OCI-LY3 (cell line): ENCODE measurements around the gene BUD31.
A peak's percentile ranks its signal among the peaks of the same experiment; 100 is the strongest.

Experiments used
- H2AFZ ChIP-seq: fragments of 200-600, 300-600 bp; shearing (Covaris generic); 2 replicates; pipeline ENCODE4 v1.6.0; 2014; ENCODE audit warnings: antibody characterized with exemption, low read depth, low read length
- H3K27ac ChIP-seq: fragments of 200-600, 300-600 bp; sonication (generic); 2 replicates; pipeline ENCODE4 v1.5.1; 2014; ENCODE audit warnings: mild to moderate bottlenecking, low read length, moderate library complexity, mixed read lengths
- H3K27me3 ChIP-seq: fragments of 200-600, 300-600 bp; sonication (generic); 2 replicates; pipeline ENCODE4 v1.6.1; 2014; ENCODE audit warnings: low read depth, low read length, mixed read lengths
- H3K36me3 ChIP-seq: fragments of 200-600, 300-600 bp; sonication (generic); replicated peaks from 2 replicates; pipeline ENCODE3; 2014; ENCODE audit warnings: low read depth, low read length, mixed read lengths
- H3K4me1 ChIP-seq: fragments of 300-600, 200-600 bp; sonication (generic); 2 replicates; pipeline ENCODE4 v1.6.1; 2014; ENCODE audit warnings: low read length, mixed read lengths
- H3K4me2 ChIP-seq: fragments of 200-600, 300-600 bp; sonication (generic); 2 replicates; pipeline ENCODE4 v1.6.1; 2014; ENCODE audit warnings: low read length, mixed read lengths
- H3K4me3 ChIP-seq: fragments of 300-600, 200-600 bp; sonication (generic); 2 replicates; pipeline ENCODE4 v1.5.1; 2014; ENCODE audit warnings: antibody characterized with exemption, mild to moderate bottlenecking, low read length, moderate library complexity
- H3K79me2 ChIP-seq: fragments of 300-600, 200-600 bp; shearing (Covaris generic); 2 replicates; pipeline ENCODE4 v1.6.1; 2014; ENCODE audit warnings: mild to moderate bottlenecking, low read length, mixed read lengths
- H3K9ac ChIP-seq: fragments of 300-600, 200-600 bp; shearing (Covaris generic); 2 replicates; pipeline ENCODE4 v1.6.0; 2014; ENCODE audit warnings: mild to moderate bottlenecking, low read length, moderate library complexity
- H3K9me3 ChIP-seq: fragments of 200-600, 300-600 bp; shearing (Covaris generic); 2 replicates; pipeline ENCODE4 v1.6.1; 2014; ENCODE audit warnings: low read length, mixed read lengths; ENCODE audit not compliant: insufficient read depth
- H4K20me1 ChIP-seq: fragments of 200-600, 300-600 bp; sonication (generic); 2 replicates; pipeline ENCODE4 v1.6.1; 2016; ENCODE audit warnings: low read length, mixed read lengths; ENCODE audit not compliant: insufficient read depth
- EZH2phosphoT487 ChIP-seq: fragments of 200-600 bp; shearing (Covaris generic); IDR thresholded peaks from 2 replicates; pipeline ENCODE4 v1.6.1; 2018; ENCODE audit warnings: antibody characterized with exemption, mixed run types, low read depth
- TF ChIP-seq, protein P1 (sequence below): fragments of 200-600, 300-600 bp; sonication (generic); IDR thresholded peaks from 2 replicates; pipeline ENCODE4 v1.5.1; 2014; ENCODE audit warnings: antibody characterized with exemption, low read length, low read depth

BUD31 gene

DNA sequence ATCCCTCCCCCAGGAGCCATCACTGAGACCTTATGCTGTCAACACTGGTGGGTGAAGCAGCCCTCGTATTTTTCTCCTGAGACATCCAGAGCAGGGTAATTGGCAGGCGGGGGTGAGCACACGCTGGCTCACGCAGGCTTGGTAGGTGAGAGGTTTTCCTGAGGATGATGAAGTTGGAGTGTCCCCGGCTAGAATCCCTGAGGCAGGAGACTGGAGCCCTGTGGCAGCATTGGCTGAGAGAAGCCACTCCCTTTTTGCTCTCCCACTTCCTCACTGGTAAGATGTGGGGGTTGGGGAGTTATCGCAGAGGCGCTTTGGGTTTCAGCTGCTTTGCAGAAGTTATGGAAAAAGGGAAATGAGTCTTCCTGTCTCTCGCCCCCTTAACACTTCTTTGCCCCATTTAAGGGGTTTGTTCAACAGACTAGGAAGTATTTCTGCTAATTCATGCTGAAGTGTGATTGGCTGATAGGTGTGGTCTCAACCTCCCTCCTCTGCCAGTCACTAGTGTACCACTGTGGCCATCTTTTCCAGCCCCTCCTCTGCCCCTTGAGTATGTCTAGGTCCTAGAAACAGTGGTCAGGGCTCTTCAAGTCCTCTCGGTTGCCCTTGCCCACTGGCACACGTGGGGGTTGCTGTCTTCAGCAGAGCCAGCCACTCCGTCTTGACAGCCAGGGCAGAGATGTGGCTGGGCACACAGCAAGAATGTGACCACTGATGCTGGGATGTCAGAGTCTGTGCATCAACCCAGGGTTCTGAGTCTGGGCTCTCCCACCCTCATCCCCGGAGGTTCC is 28.5 kb upstream of the BUD31 start:
- Histone ChIP-seq H3K9ac (peak overlapping the region; percentile 99), H3K79me2 (peaks cover 86% of the 10 kb centered on the region), H3K36me3 (peaks cover 42% of the 10 kb centered on the region), H3K4me3 (peak overlapping the region; percentile 78), H3K27me3 (no peaks in the 10 kb centered on the region), H3K9me3 (no peaks in the 10 kb centered on the region), H3K27ac (peak overlapping the region; percentile 98), H3K4me1 (peaks cover 62% of the 10 kb centered on the region), H4K20me1 (peaks cover 8% of the 10 kb centered on the region; the same call in 1 of the 2 replicates), H2AFZ (no peak overlapping the region), H3K4me2 (peak overlapping the region; percentile 96)
- TF ChIP-seq EZH2phosphoT487: no peak
- TF ChIP-seq, protein P1, sequence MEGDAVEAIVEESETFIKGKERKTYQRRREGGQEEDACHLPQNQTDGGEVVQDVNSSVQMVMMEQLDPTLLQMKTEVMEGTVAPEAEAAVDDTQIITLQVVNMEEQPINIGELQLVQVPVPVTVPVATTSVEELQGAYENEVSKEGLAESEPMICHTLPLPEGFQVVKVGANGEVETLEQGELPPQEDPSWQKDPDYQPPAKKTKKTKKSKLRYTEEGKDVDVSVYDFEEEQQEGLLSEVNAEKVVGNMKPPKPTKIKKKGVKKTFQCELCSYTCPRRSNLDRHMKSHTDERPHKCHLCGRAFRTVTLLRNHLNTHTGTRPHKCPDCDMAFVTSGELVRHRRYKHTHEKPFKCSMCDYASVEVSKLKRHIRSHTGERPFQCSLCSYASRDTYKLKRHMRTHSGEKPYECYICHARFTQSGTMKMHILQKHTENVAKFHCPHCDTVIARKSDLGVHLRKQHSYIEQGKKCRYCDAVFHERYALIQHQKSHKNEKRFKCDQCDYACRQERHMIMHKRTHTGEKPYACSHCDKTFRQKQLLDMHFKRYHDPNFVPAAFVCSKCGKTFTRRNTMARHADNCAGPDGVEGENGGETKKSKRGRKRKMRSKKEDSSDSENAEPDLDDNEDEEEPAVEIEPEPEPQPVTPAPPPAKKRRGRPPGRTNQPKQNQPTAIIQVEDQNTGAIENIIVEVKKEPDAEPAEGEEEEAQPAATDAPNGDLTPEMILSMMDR: no peak

DNA sequence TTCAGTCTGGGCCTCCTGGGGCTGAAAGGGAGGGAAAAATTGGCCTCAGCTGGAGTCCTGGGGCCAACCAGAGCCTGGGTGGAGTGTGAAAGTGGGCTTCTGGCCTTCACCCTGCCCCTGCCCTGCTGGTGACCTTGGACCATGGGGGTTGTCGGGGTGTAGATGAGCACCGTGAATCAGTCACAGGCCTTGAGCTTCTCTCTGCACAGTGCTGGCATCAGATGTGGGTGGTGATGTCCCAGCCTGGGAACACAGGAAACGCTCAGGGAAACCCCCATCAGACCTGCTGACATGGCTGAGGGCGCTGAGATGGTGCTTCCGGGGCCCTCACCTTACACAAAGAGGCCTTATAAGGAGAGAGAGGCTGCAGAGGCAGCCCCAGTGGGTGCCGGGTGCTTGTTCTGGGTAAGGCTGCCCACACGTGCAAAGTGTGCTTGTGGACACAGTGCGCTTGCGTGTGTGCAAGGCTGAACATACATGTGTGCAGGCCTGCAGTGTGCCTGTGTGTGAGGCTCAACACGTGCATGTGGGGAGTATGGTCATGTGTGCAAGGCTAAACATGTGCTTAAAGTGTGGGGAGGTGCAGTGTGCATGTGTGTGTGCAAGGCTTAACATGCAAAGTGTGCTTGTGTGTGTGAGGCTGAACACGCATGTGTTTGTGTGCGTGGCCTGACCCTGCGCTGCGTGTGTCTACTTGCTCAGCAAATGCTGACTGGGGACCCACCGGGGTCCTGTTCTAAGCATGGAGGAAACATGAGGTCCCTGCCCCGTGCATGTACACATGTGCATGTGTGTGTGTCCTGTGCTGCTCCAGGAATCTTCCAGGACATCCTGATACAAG is 27.7 kb upstream of the BUD31 start:
- Histone ChIP-seq H4K20me1 (peaks cover 3% of the 10 kb centered on the region; the same call in 1 of the 2 replicates), H3K27ac (peak overlapping the region; percentile 98), H3K4me2 (peak overlapping the region; percentile 96), H3K27me3 (no peaks in the 10 kb centered on the region), H3K4me3 (peak overlapping the region; percentile 78), H3K9ac (peak overlapping the region; percentile 99), H2AFZ (no peak overlapping the region), H3K4me1 (peaks cover 64% of the 10 kb centered on the region), H3K9me3 (no peaks in the 10 kb centered on the region), H3K79me2 (peaks cover 84% of the 10 kb centered on the region), H3K36me3 (peaks cover 45% of the 10 kb centered on the region)
- no peak for TF ChIP-seq EZH2phosphoT487
- TF ChIP-seq, protein P1: no peak

DNA sequence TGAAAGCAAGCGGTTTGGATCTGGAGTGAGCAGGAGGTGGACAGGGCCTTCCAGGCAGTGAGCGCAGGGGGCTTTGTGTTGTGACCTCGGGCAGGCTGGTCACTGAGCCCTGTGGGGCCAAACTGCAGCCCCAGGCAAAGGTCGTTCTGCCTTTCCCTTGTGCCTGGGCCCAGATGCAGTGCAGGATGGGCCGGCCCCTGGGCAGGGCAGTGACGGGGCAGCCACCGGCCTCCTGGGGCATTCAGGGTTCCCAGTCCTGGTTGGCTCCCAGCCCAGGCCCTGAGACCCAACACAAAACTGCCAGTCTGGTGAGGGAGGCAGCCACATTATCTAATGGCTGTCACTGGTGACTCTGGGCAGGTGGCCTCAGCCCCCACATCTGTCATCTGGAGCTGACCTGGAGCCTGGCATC is 27.1 kb upstream of the BUD31 start:
- Histone ChIP-seq H3K4me2 (peak overlapping the region; percentile 96), H3K79me2 (peaks cover 77% of the 10 kb centered on the region), H4K20me1 (no peaks in the 10 kb centered on the region), H3K27ac (peak overlapping the region; percentile 98), H3K27me3 (no peaks in the 10 kb centered on the region), H3K4me3 (peak overlapping the region; percentile 78), H2AFZ (no peak overlapping the region), H3K9me3 (no peaks in the 10 kb centered on the region), H3K36me3 (peaks cover 47% of the 10 kb centered on the region), H3K4me1 (peaks cover 61% of the 10 kb centered on the region), H3K9ac (peak overlapping the region; percentile 99)
- no peak for TF ChIP-seq EZH2phosphoT487
- TF ChIP-seq, protein P1: no peak

DNA sequence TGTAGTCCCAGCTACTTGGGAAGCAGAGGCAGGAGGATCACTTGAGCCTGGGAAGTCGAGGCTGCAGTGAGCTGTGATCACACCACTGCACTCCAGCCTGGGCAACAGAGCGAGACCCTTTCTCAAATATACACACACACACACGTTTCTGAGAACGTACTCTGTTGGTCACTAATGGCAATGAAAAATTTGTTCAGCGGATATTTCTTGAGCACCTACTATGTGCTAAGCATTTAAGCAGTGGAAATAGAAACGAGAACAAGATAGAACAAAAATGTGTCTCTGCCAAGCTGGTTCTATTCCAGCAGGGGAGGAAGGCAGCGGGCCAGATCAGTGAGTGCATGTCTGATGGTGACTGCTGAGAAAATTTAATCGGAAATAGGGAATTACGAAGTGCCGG is 25.6 kb upstream of the BUD31 start:
- Histone ChIP-seq H3K27ac (no peak overlapping the region), H3K27me3 (no peaks in the 10 kb centered on the region), H3K36me3 (peaks cover 42% of the 10 kb centered on the region), H3K4me2 (no peak overlapping the region), H3K4me1 (peaks cover 58% of the 10 kb centered on the region), H3K79me2 (peaks cover 62% of the 10 kb centered on the region), H3K9ac (no peak overlapping the region), H3K4me3 (no peak overlapping the region), H2AFZ (no peak overlapping the region), H4K20me1 (no peaks in the 10 kb centered on the region), H3K9me3 (no peaks in the 10 kb centered on the region)
- TF ChIP-seq EZH2phosphoT487: no peak
- TF ChIP-seq, protein P1: no peak
